HEK293 (cell line): ENCODE data around the gene CENPN.

ENCODE experiments used
- IKZF3 ChIP-seq: fragments of 450-650 bp; IDR thresholded peaks from 2 replicates; pipeline ENCODE4 v1.5.0; 2018; ENCODE audit warnings: missing biosample characterization, mild to moderate bottlenecking, missing genetic modification characterization, moderate library complexity
- KLF7 ChIP-seq: fragments of 450-650 bp; formaldehyde crosslinking; IDR thresholded peaks from 2 replicates; pipeline ENCODE4 v1.5.1; 2016; ENCODE audit warnings: missing biosample characterization, missing genetic modification characterization, borderline replicate concordance
- MEIS1 ChIP-seq: sonication (generic); formaldehyde crosslinking; IDR thresholded peaks from 2 replicates; pipeline ENCODE4 v1.8.1; 2022; ENCODE audit warnings: missing genetic modification reagents, mild to moderate bottlenecking, borderline replicate concordance
- RBAK ChIP-seq: fragments of 450-650 bp; formaldehyde crosslinking; IDR thresholded peaks from 2 replicates; pipeline ENCODE4 v1.5.1; 2016; ENCODE audit warnings: missing biosample characterization, missing genetic modification characterization
- TCF7L2 ChIP-seq: IDR thresholded peaks from 2 replicates; pipeline ENCODE4 v1.6.1; 2011; ENCODE audit warnings: low read depth, mild to moderate bottlenecking, inconsistent platforms, low read length, moderate library complexity, borderline replicate concordance
- ZBTB1 ChIP-seq: fragments of 450-650 bp; formaldehyde crosslinking; IDR thresholded peaks from 2 replicates; pipeline ENCODE4 v1.5.1; 2016; ENCODE audit warnings: missing biosample characterization, missing genetic modification characterization
- ZBTB7A ChIP-seq: fragments of 450-650 bp; formaldehyde crosslinking; IDR thresholded peaks from 2 replicates; pipeline ENCODE4 v1.5.1; 2016; ENCODE audit warnings: low read depth, missing biosample characterization, missing genetic modification characterization
- ZBTB8A ChIP-seq: fragments of 450-650 bp; formaldehyde crosslinking; IDR thresholded peaks from 2 replicates; pipeline ENCODE4 v1.5.1; 2016; ENCODE audit warnings: missing biosample characterization, missing genetic modification characterization
- ZNF146 ChIP-seq: fragments of 450-650 bp; formaldehyde crosslinking; IDR thresholded peaks from 2 replicates; pipeline ENCODE4 v1.5.1; 2016; ENCODE audit warnings: missing biosample characterization, missing genetic modification characterization
- ZNF2 ChIP-seq: fragments of 450-650 bp; formaldehyde crosslinking; IDR thresholded peaks from 2 replicates; pipeline ENCODE4 v1.5.1; 2016; ENCODE audit warnings: missing biosample characterization, missing genetic modification characterization
- ZNF23 ChIP-seq: fragments of 450-650 bp; formaldehyde crosslinking; IDR thresholded peaks from 2 replicates; pipeline ENCODE4 v1.5.1; 2016; ENCODE audit warnings: missing biosample characterization, missing genetic modification characterization, borderline replicate concordance
- ZNF24 ChIP-seq: fragments of 450-650 bp; formaldehyde crosslinking; IDR thresholded peaks from 2 replicates; pipeline ENCODE4 v1.5.1; 2016; ENCODE audit warnings: missing biosample characterization, missing genetic modification characterization
- ZNF248 ChIP-seq: fragments of 450-650 bp; formaldehyde crosslinking; IDR thresholded peaks from 2 replicates; pipeline ENCODE4 v1.5.1; 2017; ENCODE audit warnings: missing biosample characterization, missing genetic modification characterization
- ZNF416 ChIP-seq: fragments of 450-650 bp; formaldehyde crosslinking; IDR thresholded peaks from 2 replicates; pipeline ENCODE4 v1.5.1; 2016; ENCODE audit warnings: missing biosample characterization, missing genetic modification characterization
- ZNF529 ChIP-seq: fragments of 450-650 bp; formaldehyde crosslinking; IDR thresholded peaks from 2 replicates; pipeline ENCODE4 v1.5.1; 2017; ENCODE audit warnings: missing genetic modification characterization, missing biosample characterization; ENCODE audit not compliant: insufficient replicate concordance
- ZNF600 ChIP-seq: fragments of 450-650 bp; formaldehyde crosslinking; IDR thresholded peaks from 2 replicates; pipeline ENCODE4 v1.5.1; 2016; ENCODE audit warnings: missing biosample characterization, missing genetic modification characterization
- ZNF610 ChIP-seq: fragments of 450-650 bp; formaldehyde crosslinking; IDR thresholded peaks from 2 replicates; pipeline ENCODE4 v1.5.1; 2016; ENCODE audit warnings: missing biosample characterization, missing genetic modification characterization, borderline replicate concordance
- ZNF623 ChIP-seq: fragments of 450-650 bp; formaldehyde crosslinking; IDR thresholded peaks from 2 replicates; pipeline ENCODE4 v1.5.1; 2016; ENCODE audit warnings: missing biosample characterization, missing genetic modification characterization
- ZNF629 ChIP-seq: fragments of 450-650 bp; formaldehyde crosslinking; IDR thresholded peaks from 2 replicates; pipeline ENCODE4 v1.5.1; 2017; ENCODE audit warnings: missing biosample characterization, missing genetic modification characterization
- ZNF658 ChIP-seq: fragments of 450-650 bp; formaldehyde crosslinking; IDR thresholded peaks from 2 replicates; pipeline ENCODE4; 2016; ENCODE audit warnings: missing biosample characterization, missing genetic modification characterization
- ZNF660 ChIP-seq: fragments of 450-650 bp; IDR thresholded peaks from 2 replicates; pipeline ENCODE4 v1.5.1; 2018; ENCODE audit warnings: missing biosample characterization, mild to moderate bottlenecking, missing genetic modification characterization
- ZNF76 ChIP-seq: fragments of 450-650 bp; formaldehyde crosslinking; IDR thresholded peaks from 2 replicates; pipeline ENCODE4; 2016; ENCODE audit warnings: low read depth, missing biosample characterization, missing genetic modification characterization, borderline replicate concordance
- TF ChIP-seq, protein P1 (sequence below): fragments of 450-650 bp; formaldehyde crosslinking; IDR thresholded peaks from 2 replicates; pipeline ENCODE4 v1.5.1; 2016; ENCODE audit warnings: missing biosample characterization, missing genetic modification characterization, low read depth
- TF ChIP-seq, protein P2 (sequence below): fragments of 450-650 bp; formaldehyde crosslinking; IDR thresholded peaks from 2 replicates; pipeline ENCODE4 v1.5.1; 2016; ENCODE audit warnings: missing biosample characterization, missing genetic modification characterization
- TF ChIP-seq, protein P3 (sequence below): fragments of 450-650 bp; formaldehyde crosslinking; IDR thresholded peaks from 2 replicates; pipeline ENCODE4 v1.5.1; 2016; ENCODE audit warnings: missing biosample characterization, missing genetic modification characterization
- TF ChIP-seq, protein P4 (sequence below): fragments of 450-650 bp; formaldehyde crosslinking; IDR thresholded peaks from 2 replicates; pipeline ENCODE4 v1.5.1; 2016; ENCODE audit warnings: missing biosample characterization, missing genetic modification characterization
- TF ChIP-seq, protein P5 (sequence below): fragments of 450-650 bp; formaldehyde crosslinking; IDR thresholded peaks from 2 replicates; pipeline ENCODE4 v1.5.1; 2017; ENCODE audit warnings: missing biosample characterization, mild to moderate bottlenecking, missing genetic modification characterization, moderate library complexity
- TF ChIP-seq, protein P6 (sequence below): fragments of 450-650 bp; formaldehyde crosslinking; IDR thresholded peaks from 2 replicates; pipeline ENCODE4 v1.5.1; 2016; ENCODE audit warnings: missing biosample characterization, missing genetic modification characterization, borderline replicate concordance

Gene CENPN

DNA sequence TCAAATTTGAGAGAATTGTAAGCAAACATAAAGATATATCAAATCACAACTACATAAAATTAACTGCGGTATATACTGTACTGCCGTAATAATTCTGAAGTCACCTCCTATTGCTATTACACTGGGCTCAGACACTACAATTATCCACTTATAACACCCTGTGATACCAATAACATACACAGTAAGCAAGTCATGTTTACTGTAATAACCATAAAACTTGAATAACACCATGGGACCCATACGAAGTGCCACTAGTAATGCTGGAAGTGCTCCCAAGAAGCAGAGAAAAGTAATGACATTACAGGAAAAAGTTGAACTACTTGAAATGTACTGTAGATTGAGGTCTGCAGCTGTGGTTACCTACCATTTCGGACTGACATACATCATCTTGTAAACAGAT is 24.4 kb upstream of the CENPN start (continued):
- TF ChIP-seq ZBTB1 (0 out of 2 replicates have a peak, but pooled peaks have one; percentile 50), RBAK (tag by site-specific recombination) (no peak), ZNF416 (tag by site-specific recombination) (no peak), ZNF146 (tag by site-specific recombination) (0 out of 2 replicates have a peak, but pooled peaks have one; percentile 26), ZBTB7A (tag by site-specific recombination) (0 out of 2 replicates have a peak, but pooled peaks have one; percentile 33), ZNF529 (tag by site-specific recombination) (no peak), IKZF3 (tag by site-specific recombination) (peak; percentile 93), ZNF629 (tag by site-specific recombination) (peak; percentile 50; the same call in 1 of the 2 replicates), ZNF600 (tag by site-specific recombination) (no peak), ZNF658 (tag by site-specific recombination) (no peak), ZNF24 (tag by site-specific recombination) (peak; percentile 56; the same call in 1 of the 2 replicates), ZBTB8A (tag by site-specific recombination) (peak; percentile 55; the same call in 1 of the 2 replicates), ZNF23 (tag by site-specific recombination) (no peak), TCF7L2 (no peak), ZNF248 (no peak), KLF7 (tag by site-specific recombination) (no peak), MEIS1 (no peak), ZNF2 (tag by site-specific recombination) (peak; percentile 31; the same call in 1 of the 2 replicates), ZNF76 (no peak), ZNF610 (tag by site-specific recombination) (no peak), ZNF623 (no peak), ZNF660 (tag by site-specific recombination) (no peak)
- TF ChIP-seq, protein P1, sequence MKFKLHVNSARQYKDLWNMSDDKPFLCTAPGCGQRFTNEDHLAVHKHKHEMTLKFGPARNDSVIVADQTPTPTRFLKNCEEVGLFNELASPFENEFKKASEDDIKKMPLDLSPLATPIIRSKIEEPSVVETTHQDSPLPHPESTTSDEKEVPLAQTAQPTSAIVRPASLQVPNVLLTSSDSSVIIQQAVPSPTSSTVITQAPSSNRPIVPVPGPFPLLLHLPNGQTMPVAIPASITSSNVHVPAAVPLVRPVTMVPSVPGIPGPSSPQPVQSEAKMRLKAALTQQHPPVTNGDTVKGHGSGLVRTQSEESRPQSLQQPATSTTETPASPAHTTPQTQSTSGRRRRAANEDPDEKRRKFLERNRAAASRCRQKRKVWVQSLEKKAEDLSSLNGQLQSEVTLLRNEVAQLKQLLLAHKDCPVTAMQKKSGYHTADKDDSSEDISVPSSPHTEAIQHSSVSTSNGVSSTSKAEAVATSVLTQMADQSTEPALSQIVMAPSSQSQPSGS (tag by site-specific recombination) = peak; percentile 71
- TF ChIP-seq, protein P2, sequence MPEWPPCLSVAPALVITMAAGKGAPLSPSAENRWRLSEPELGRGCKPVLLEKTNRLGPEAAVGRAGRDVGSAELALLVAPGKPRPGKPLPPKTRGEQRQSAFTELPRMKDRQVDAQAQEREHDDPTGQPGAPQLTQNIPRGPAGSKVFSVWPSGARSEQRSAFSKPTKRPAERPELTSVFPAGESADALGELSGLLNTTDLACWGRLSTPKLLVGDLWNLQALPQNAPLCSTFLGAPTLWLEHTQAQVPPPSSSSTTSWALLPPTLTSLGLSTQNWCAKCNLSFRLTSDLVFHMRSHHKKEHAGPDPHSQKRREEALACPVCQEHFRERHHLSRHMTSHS (tag by site-specific recombination) = peak; percentile 87
- TF ChIP-seq, protein P3, sequence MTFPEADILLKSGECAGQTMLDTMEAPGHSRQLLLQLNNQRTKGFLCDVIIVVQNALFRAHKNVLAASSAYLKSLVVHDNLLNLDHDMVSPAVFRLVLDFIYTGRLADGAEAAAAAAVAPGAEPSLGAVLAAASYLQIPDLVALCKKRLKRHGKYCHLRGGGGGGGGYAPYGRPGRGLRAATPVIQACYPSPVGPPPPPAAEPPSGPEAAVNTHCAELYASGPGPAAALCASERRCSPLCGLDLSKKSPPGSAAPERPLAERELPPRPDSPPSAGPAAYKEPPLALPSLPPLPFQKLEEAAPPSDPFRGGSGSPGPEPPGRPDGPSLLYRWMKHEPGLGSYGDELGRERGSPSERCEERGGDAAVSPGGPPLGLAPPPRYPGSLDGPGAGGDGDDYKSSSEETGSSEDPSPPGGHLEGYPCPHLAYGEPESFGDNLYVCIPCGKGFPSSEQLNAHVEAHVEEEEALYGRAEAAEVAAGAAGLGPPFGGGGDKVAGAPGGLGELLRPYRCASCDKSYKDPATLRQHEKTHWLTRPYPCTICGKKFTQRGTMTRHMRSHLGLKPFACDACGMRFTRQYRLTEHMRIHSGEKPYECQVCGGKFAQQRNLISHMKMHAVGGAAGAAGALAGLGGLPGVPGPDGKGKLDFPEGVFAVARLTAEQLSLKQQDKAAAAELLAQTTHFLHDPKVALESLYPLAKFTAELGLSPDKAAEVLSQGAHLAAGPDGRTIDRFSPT (tag by site-specific recombination) = peak; percentile 34; the same call in 1 of the 2 replicates
- TF ChIP-seq, protein P4, sequence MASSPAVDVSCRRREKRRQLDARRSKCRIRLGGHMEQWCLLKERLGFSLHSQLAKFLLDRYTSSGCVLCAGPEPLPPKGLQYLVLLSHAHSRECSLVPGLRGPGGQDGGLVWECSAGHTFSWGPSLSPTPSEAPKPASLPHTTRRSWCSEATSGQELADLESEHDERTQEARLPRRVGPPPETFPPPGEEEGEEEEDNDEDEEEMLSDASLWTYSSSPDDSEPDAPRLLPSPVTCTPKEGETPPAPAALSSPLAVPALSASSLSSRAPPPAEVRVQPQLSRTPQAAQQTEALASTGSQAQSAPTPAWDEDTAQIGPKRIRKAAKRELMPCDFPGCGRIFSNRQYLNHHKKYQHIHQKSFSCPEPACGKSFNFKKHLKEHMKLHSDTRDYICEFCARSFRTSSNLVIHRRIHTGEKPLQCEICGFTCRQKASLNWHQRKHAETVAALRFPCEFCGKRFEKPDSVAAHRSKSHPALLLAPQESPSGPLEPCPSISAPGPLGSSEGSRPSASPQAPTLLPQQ (tag by site-specific recombination) = 0 out of 2 replicates have a peak, but pooled peaks have one; percentile 21
- TF ChIP-seq, protein P5, sequence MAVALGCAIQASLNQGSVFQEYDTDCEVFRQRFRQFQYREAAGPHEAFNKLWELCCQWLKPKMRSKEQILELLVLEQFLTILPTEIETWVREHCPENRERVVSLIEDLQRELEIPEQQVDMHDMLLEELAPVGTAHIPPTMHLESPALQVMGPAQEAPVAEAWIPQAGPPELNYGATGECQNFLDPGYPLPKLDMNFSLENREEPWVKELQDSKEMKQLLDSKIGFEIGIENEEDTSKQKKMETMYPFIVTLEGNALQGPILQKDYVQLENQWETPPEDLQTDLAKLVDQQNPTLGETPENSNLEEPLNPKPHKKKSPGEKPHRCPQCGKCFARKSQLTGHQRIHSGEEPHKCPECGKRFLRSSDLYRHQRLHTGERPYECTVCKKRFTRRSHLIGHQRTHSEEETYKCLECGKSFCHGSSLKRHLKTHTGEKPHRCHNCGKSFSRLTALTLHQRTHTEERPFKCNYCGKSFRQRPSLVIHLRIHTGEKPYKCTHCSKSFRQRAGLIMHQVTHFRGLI (tag by site-specific recombination) = peak; percentile 18; the same call in 1 of the 2 replicates
- TF ChIP-seq, protein P6, sequence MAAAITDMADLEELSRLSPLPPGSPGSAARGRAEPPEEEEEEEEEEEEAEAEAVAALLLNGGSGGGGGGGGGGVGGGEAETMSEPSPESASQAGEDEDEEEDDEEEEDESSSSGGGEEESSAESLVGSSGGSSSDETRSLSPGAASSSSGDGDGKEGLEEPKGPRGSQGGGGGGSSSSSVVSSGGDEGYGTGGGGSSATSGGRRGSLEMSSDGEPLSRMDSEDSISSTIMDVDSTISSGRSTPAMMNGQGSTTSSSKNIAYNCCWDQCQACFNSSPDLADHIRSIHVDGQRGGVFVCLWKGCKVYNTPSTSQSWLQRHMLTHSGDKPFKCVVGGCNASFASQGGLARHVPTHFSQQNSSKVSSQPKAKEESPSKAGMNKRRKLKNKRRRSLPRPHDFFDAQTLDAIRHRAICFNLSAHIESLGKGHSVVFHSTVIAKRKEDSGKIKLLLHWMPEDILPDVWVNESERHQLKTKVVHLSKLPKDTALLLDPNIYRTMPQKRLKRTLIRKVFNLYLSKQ = no peak
